LHCN-M2 (cell line): ENCODE results near the gene SLC37A4. TPM values are rescaled to one million over a fixed set of nuclear protein-coding genes. Genes with fewer than 3 reads are reported as not detected.
"Not testable (repeated sequence)": the region's sequence is repeated elsewhere in the genome, so short reads cannot be mapped to it uniquely, and the experiment has no call there.

ENCODE experiments used
- DNase-seq: peaks from one replicate; pipeline ENCODE4 v3.0.0-alpha.2; 2012; ENCODE audit warnings: low read depth
- total RNA-seq: library from RNA; depleted of rRNA; stranded (reverse); fragments of >200 nt; gene quantifications from 2 replicates; pipeline ENCODE4 v1.2.3, GENCODE V29; 2014

SLC37A4 gene
- total RNA-seq, 1 experiment from 2014 or later, result 21.5 TPM

- peak; percentile 94 for DNase-seq
These were observed 12.4 kb downstream of the SLC37A4 start, which contains the start of the genes RPS25 and TRAPPC4 for GRCh38 chr11:119018074-119018938. Gene RPS25 (minus strand): TSS chr11:119018343. CDS start chr11:119018284, 59 bp downstream. Gene TRAPPC4 (plus strand): TSS chr11:119018766. CDS start chr11:119018796, 30 bp downstream.

- DNase-seq, result not testable (repeated sequence)
These were observed 13.3 kb downstream of the SLC37A4 start for GRCh38 chr11:119017377-119017776.

GRCh38 chr11:119016216-119017009 lies 14.3 kb downstream of the SLC37A4 start:
- no peak for DNase-seq

- no peak for DNase-seq
These were observed 15.5 kb downstream of the SLC37A4 start for GRCh38 chr11:119015054-119015611.

- DNase-seq, result no peak
These were observed 16.3 kb downstream of the SLC37A4 start for GRCh38 chr11:119014209-119014924.

GRCh38 chr11:119012629-119013170 lies 18.0 kb downstream of the SLC37A4 start:
- DNase-seq, result no peak

GRCh38 chr11:119011476-119012053 lies 19.1 kb downstream of the SLC37A4 start:
- no peak for DNase-seq

- DNase-seq, result no peak
These were observed 24.0 kb downstream of the SLC37A4 start for GRCh38 chr11:119006656-119007055.

GRCh38 chr11:119000906-119001305 lies 29.8 kb downstream of the SLC37A4 start:
- DNase-seq, result peak; percentile 26

- DNase-seq, result peak; percentile 68
These were observed 31.9 kb downstream of the SLC37A4 start for GRCh38 chr11:118998822-118999221.

GRCh38 chr11:118998388-118998717 lies 32.3 kb downstream of the SLC37A4 start:
- DNase-seq, result no peak

GRCh38 chr11:118997627-118998387 lies 32.9 kb downstream of the SLC37A4 start, which contains the start of gene CENATAC:
Gene CENATAC (plus strand): TSS chr11:118998138. CDS start chr11:118998198, 60 bp downstream.
- DNase-seq, result peak; percentile 89

GRCh38 chr11:118996926-118997626 lies 33.6 kb downstream of the SLC37A4 start:
- DNase-seq, result peak; percentile 52

GRCh38 chr11:118991486-118992038 lies 39.1 kb downstream of the SLC37A4 start:
- not testable (repeated sequence) for DNase-seq

- DNase-seq, result no peak
These were observed 42.4 kb downstream of the SLC37A4 start for GRCh38 chr11:118988280-118988679.

- no peak for DNase-seq
These were observed 45.9 kb downstream of the SLC37A4 start for GRCh38 chr11:118984825-118985224.

- DNase-seq, result not testable (repeated sequence)
These were observed 46.3 kb downstream of the SLC37A4 start for GRCh38 chr11:118984337-118984736.

GRCh38 chr11:118980191-118980881 lies 50.3 kb downstream of the SLC37A4 start:
- no peak for DNase-seq
